Left renal cortex interstitium (tissue), 4 donors: Measurements from ENCODE around the gene UAP1L1. TPM values are rescaled to one million over a fixed set of nuclear protein-coding genes. Genes with fewer than 3 reads are reported as not detected.
A peak's percentile ranks its signal among the peaks of the same experiment; 100 is the strongest.
"Not testable (repeated sequence)": the region's sequence is repeated elsewhere in the genome, so short reads cannot be mapped to it uniquely, and the experiment has no call there.

Source experiments
- DNase-seq, 4 donors: peaks; one replicate each; pipeline ENCODE4 v3.0.0-alpha.2; 2013; ENCODE audit warnings: low read depth in 4 of 4, low spot score in 2 of 4, missing footprints in 1 of 4
- polyA plus RNA-seq, 4 donors: library from polyadenylated mRNA; unstranded; fragments of 120-200 nt; gene quantifications; one replicate each; pipeline ENCODE4 v1.2.1, GENCODE V29; 2013; ENCODE audit not compliant: insufficient read length in 4 of 4

UAP1L1 gene
- 1 to 10 TPM; 4.2 to 7.4 (median 5.9) TPM for polyA plus RNA-seq

- DNase-seq: no peak
These were observed at the start of gene UAP1L1 for GRCh38 chr9:137077010-137077747. Gene UAP1L1, plus strand, starts transcription at chr9:137077517. Its CDS starts 16 bp downstream, at chr9:137077533.

DNA sequence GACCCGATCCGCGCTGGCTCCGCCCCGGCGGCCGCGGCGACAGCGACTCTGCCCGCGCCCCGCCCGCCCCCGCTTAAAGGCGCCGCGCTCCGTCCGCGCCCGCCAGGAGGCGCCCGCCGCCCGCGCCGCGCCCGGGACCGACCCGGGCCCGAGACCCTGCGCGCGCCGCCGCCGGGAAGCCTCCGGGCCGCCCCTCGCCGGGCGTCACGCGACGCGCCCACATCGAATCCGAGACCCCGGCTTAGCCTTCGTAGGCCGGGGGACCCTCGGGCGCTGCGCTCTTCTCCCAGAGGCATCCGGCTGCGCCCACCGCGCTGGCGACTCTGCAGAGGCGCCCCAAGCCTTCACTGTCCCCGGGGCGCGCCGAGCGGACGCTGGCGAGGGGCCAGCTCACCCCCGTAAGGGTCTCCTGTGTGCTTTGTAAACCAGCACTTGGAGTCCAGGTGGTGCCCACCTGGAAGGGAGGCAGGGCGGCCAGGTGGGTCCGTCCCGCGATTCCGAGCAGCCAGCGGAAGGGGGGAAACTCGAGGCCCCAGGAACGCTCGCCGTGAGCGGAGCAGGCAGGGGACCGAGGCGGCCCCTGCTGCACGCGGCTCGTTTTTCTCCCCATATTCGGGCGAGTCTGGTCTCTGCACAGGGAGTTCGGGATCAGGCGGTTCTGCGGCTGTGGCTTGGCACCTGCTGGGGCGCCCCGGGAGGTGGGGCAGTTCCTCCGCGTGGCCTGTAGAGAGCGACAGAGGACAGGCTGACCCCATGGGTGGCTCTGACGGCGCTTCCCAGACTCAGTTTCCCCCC is 48.9 kb upstream of the UAP1L1 start:
- DNase-seq: no peak

GRCh38 chr9:137029058-137029936 is 48.0 kb upstream of the UAP1L1 start:
- no peak for DNase-seq

GRCh38 chr9:137030006-137030405 is 47.3 kb upstream of the UAP1L1 start:
- no peak for DNase-seq

GRCh38 chr9:137030538-137031527 is 46.5 kb upstream of the UAP1L1 start:
- no peak for DNase-seq

DNA sequence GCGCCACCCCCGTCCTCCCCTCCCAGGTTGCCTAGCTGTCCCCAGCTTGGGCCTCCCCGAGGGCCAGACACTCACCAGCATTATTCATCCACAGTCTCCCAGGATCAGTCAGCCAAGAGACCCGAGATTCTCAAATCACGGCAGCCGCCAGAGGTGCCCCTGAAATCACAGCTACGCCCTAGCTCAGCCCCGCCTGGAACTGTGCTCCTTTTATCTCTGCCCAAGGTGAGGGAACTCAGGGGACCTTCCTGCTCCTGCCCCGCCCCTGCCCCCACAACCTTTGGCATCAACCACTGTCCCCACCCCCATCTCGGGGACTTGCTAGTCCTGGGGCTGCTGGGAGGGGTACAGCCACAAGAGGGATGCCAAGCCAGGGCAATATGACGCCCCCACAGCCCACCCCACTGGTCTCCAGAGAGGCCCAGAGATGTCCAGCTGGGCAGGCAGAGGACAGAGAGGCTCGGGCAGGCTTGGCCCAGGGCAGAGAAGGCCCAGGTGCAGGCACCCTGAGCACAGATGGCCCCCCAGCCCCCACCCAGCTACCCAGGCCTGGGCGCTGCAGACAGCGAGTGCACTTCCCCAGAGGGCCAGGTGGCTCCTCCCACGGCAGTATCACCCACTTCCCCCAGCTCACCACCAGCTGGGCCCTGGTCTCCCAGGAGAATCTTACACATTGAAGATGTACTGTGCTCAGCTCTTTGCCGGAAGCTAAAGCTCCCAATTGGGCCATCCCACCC is 45.2 kb upstream of the UAP1L1 start, which contains the start of gene FUT7:
Gene FUT7, minus strand, starts transcription at position 185 of the 737 bp plus-strand sequence. Its CDS starts 97 bp downstream, at position 88.
- no peak for DNase-seq

GRCh38 chr9:137032858-137033257 is 44.5 kb upstream of the UAP1L1 start:
- no peak for DNase-seq

- DNase-seq: not testable (repeated sequence)
These were observed 43.8 kb upstream of the UAP1L1 start for GRCh38 chr9:137033481-137033880.

GRCh38 chr9:137034039-137034708 is 43.1 kb upstream of the UAP1L1 start:
- no peak for DNase-seq

DNA sequence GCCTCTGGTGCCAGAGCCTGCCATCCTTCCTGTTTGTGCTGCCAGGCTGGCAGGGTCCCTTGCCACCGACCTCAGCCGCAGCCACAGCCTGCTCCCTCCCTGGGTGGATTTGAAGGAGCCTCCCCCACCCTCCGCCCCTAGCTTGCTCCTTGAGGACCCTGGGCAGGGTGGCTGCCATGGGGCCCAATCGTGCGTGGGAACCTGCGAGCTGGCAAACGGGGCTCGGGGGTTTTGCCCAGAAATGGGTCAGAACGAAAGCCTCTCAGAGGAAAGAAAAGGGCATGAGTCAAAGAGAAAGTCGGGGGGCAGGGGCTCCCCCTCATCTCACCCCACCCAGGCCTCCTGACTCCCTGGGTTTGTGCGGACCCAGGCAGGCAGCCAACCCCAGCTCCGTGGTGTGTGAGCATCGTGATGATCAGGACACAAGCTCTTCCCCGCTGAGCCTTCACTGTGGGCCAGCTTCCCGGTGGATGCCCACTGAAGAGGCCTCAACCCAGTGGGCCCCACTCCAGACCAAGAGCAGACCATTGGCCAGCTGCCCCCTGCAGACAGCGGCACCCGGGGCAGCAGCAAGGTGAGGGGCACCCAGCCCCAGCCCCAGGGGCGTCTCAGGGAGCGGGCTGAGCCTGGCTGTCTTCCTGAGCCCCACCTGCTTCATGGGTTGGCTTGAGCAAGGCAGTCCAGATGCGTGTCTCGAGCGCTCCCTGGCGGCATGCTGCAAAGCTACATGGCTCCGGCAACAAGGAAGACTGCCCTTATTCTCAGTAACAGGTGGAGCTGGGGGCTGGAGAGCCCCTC is 42.4 kb upstream of the UAP1L1 start:
- DNase-seq: peak in 2 of 4 donors; percentile 66 to 76

DNA sequence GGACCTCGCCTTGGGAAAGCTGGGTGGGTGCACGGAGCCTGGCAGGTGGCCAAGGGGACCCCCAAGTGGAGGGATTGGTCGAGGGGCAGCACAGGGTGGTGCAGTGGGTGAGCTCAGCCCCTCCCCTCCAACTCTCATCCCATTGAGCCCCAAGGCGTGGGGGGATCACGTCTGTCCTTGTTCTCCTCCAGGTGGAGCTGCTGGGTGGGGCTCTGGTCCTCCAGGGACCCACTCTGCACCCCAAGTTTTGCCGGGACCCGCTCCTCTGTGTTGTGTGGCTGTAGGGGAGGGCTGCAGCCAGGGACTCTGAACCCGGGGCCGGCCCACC is 41.8 kb upstream of the UAP1L1 start:
- no peak for DNase-seq

DNA sequence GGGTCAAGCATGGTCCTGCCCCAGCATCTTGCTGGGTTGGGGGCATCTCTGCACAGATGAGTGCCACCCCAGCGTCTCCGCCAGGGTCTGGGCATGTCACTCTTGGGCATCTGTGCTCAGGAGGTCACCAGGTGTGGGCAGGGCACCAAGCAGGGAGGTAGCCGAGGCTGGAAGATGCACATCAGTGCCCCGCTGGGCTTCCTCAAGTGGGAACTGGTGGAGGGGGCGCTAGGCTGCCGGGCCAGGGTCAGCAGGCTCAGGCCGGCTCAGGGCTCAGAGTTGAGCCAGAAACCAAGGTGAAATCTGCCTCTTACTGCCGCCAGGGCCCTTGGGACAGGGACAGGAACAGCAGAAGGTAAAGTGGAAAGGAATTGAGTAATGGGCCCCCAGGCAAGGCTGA is 41.4 kb upstream of the UAP1L1 start:
- DNase-seq: no peak

DNA sequence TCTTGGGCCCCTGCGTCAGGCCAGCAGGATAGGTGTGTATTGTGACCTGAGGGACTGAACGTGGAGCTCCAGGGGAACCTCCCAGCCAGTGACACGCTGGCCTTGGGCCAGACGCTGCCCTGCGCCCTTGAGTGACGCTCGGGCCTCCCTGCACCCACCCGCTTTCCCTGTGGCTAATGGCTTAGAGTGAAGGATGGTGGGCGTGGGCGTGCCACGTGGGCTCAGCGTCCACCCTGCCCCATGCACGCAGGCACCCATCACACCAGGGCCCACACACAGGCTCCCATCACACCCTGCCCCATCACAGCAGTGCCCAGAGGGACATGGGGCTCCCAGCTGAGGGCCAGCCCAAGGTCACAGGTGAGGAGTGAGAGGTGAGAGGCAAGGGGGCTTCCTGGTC is 40.3 kb upstream of the UAP1L1 start:
- no peak for DNase-seq

DNA sequence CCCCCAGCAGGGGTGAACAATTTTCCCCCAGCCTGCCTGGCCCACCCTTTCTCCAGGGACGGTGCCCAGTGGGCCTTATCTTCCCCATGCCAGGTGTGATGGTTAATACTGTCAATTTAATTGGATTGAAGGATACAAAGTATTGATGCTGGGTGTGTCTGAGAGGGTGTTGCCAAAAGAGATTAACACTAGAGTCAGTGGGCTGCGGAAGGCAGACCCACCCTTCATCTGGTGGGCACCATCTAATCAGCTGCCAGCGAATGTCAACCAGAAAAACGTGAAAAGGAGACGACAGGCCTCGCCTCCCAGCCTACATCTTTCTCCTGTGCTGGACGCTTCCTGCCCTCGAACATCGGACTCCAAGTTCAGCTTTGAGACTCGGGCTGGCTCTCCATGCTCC is 39.8 kb upstream of the UAP1L1 start:
- no peak for DNase-seq

GRCh38 chr9:137038916-137039315 is 38.4 kb upstream of the UAP1L1 start:
- no peak for DNase-seq

DNA sequence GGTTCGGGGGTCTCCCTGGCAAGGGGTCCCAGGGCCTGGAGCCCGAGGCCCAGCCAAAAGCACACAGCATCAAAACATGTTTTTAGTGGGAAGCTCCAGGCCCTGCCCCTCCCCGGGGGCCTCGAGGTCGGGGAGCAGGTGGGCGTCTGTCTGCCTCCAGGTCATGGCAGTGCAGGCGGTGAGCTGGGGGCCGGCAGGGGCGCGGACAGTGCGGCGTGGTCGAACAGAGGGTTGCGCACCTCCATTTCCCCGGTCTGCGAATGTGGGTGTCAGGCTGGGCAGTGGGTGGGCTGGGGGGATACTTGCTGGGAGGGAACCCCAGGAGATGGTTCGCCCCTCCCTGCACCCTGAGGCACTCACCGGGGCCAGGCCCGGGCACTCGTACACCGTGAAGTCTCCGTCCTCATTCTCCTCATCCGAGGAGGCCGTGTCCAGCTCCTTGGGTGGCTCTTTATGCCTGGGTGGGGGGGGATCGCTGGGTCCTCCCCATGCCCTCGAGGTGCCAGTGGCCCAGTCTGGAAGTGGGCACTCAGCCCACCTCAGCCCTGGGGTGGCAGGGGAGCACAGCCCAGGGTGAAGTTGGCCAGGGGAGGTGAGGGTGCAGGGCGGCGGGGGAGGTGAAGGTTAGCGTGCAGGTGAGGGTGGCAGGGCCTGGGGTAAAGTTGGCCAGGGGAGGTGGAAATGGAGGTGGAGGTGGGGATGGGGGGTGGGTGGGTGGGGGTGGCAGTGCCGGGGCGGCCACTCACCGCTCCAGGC is 37.5 kb upstream of the UAP1L1 start:
- no peak for DNase-seq

- no peak for DNase-seq
These were observed 36.7 kb upstream of the UAP1L1 start for GRCh38 chr9:137040568-137040967.
